A673 (cell line): ENCODE results near the gene TENM3. TPM values are rescaled to one million over a fixed set of nuclear protein-coding genes. Genes with fewer than 3 reads are reported as not detected.

ENCODE experiments used
- BruUV-seq: library from RNA; stranded (reverse); fragments of 400-500 nt; replicated peaks from 2 replicates; lab custom pipeline; 2021; lab: Mats Ljungman, UMichigan
- CTCF ChIA-PET: fragments of 300-600 bp; sonication (Branson Sonifier 250); formaldehyde crosslinking; loops from one replicate; lab custom pipeline; 2022; ENCODE audit warnings: antibody characterized with exemption; lab: Charles Lee
- POLR2A ChIA-PET: fragments of 300-600 bp; sonication (Branson Sonifier 250); formaldehyde crosslinking; loops from one replicate; lab custom pipeline; 2022; ENCODE audit warnings: antibody characterized with exemption; ENCODE audit not compliant: low non-redundant PET; lab: Charles Lee
- DNase-seq: peaks from one replicate; pipeline ENCODE4 v3.0.0-alpha.2; 2015; ENCODE audit warnings: low spot score
- H3K27ac ChIP-seq: fragments of 200-600 bp; sonication (generic); 2 replicates; pipeline ENCODE4 v1.5.1; 2016; ENCODE audit warnings: mixed run types, low read depth, mild to moderate bottlenecking, mixed read lengths, antibody characterized with exemption, low read length; ENCODE audit not compliant: poor library complexity, severe bottlenecking
- H3K27me3 ChIP-seq: fragments of 200-600 bp; sonication (generic); replicated peaks from 2 replicates; pipeline ENCODE4 v1.6.1; 2017; ENCODE audit warnings: mixed run types, low read depth, mild to moderate bottlenecking, mixed read lengths, antibody characterized with exemption, low read length; ENCODE audit not compliant: insufficient read depth, poor library complexity
- H3K36me3 ChIP-seq: fragments of 200-600 bp; sonication (generic); 2 replicates; pipeline ENCODE4 v1.6.1; 2016; ENCODE audit warnings: mixed run types, mild to moderate bottlenecking, mixed read lengths, antibody characterized with exemption, low read length; ENCODE audit not compliant: insufficient read depth, poor library complexity, severe bottlenecking
- H3K4me1 ChIP-seq: fragments of 200-600 bp; sonication (generic); 2 replicates; pipeline ENCODE4 v1.6.1; 2017; ENCODE audit warnings: mixed run types, mild to moderate bottlenecking, mixed read lengths, antibody characterized with exemption, low read length; ENCODE audit not compliant: insufficient read depth, poor library complexity, severe bottlenecking
- H3K4me3 ChIP-seq: fragments of 200-600 bp; sonication (generic); 2 replicates; pipeline ENCODE4 v1.5.1; 2016; ENCODE audit warnings: low read depth, mixed run types, mild to moderate bottlenecking, mixed read lengths, low read length; ENCODE audit not compliant: poor library complexity, severe bottlenecking
- H3K9me3 ChIP-seq: fragments of 200-600 bp; sonication (generic); 2 replicates; pipeline ENCODE4 v1.6.1; 2016; ENCODE audit warnings: mixed run types, low read depth, mild to moderate bottlenecking, mixed read lengths, antibody characterized with exemption, low read length; ENCODE audit not compliant: poor library complexity, severe bottlenecking
- CTCF ChIP-seq: fragments of 300-800, 200-600 bp; sonication (generic); conservative IDR thresholded peaks from 2 replicates; pipeline ENCODE4 v1.5.1; 2017; ENCODE audit warnings: low read depth, mild to moderate bottlenecking, antibody characterized with exemption, low read length, moderate library complexity, mixed read lengths
- EZH2 ChIP-seq: fragments of 200-600 bp; sonication (generic); IDR thresholded peaks from 2 replicates; pipeline ENCODE4 v1.6.1; 2017; ENCODE audit warnings: borderline replicate concordance, low read depth, mild to moderate bottlenecking, mixed read lengths, antibody characterized with exemption, low read length; ENCODE audit not compliant: poor library complexity, severe bottlenecking
- intact Hi-C: fragments of 100-400 bp; cut with micrococcal nuclease; formaldehyde crosslinking; loops from one replicate; pipeline ENCODE4 v1.10.0; 2022; ENCODE audit not compliant: unreplicated experiment
- total RNA-seq: library from RNA; stranded (reverse); gene quantifications from 2 replicates; pipeline ENCODE4 v1.2.3, GENCODE V29; 2021

The TENM3 gene
- total RNA-seq, 1 experiment from 2014 or later = 26.4 TPM

- Histone ChIP-seq H3K27me3 (no peaks in the 10 kb centered on the region), H3K4me3 (no peak overlapping the region), H3K27ac (no peak overlapping the region), H3K4me1 (peaks cover 4% of the 10 kb centered on the region), H3K36me3 (no peaks in the 10 kb centered on the region), H3K9me3 (no peaks in the 10 kb centered on the region)
- intact Hi-C loops = no loop called here
- TF ChIP-seq EZH2 (no peak), CTCF (no peak)
- no TSS peak for BruUV-seq
- no peak for DNase-seq
- CTCF ChIA-PET = no interaction called here
- POLR2A ChIA-PET = no interaction called here
These were observed 401.5 kb downstream of the TENM3 start for GRCh38 chr4:182644683-182645050.

- no peaks in the 10 kb centered on the region for H3K27me3 ChIP-seq
- BruUV-seq = no TSS peak
- POLR2A ChIA-PET = no interaction called here
- no peak for DNase-seq
- H3K4me3 ChIP-seq = no peak overlapping the region
- H3K27ac ChIP-seq = no peak overlapping the region
- no peaks in the 10 kb centered on the region for H3K9me3 ChIP-seq
- CTCF ChIA-PET = no interaction called here
- TF ChIP-seq CTCF (no peak), EZH2 (no peak)
- H3K36me3 ChIP-seq = no peaks in the 10 kb centered on the region
- intact Hi-C loops = no loop called here
- H3K4me1 ChIP-seq = peaks cover 4% of the 10 kb centered on the region
These were observed 402.3 kb downstream of the TENM3 start for GRCh38 chr4:182645511-182645910.

GRCh38 chr4:182647646-182648300 is 404.6 kb downstream of the TENM3 start:
- Histone ChIP-seq H3K4me1 (peaks cover 1% of the 10 kb centered on the region), H3K9me3 (no peaks in the 10 kb centered on the region), H3K27me3 (no peaks in the 10 kb centered on the region), H3K27ac (no peak overlapping the region), H3K4me3 (no peak overlapping the region), H3K36me3 (no peaks in the 10 kb centered on the region)
- intact Hi-C loops = no loop called here
- BruUV-seq = no TSS peak
- ChIA-PET POLR2A (no interaction called here), CTCF (no interaction called here)
- no peak for DNase-seq
- TF ChIP-seq EZH2 (no peak), CTCF (no peak)
